ENCODE measurements around the gene ZPBP2.

DNA sequence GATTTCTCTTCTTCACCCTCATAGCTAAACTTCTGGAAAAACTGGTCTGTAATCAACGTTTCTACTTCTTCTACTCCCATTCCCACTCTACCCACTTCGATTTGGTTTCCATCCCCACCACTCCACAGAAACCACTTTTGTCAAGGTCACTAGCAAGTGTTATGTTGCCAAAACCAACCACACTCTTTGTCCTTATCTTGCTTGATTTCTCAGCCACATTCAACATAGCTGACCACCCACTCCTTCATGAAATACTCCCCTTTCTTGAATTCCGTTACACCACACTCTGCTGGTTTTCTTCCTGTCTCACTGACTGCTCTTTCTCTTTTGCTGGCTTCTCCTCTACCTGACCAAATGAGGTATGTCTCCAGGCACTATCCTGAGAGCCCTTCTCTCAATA lies 15.8 kb upstream of the ZPBP2 start:
- TF ChIP-seq, protein P1, sequence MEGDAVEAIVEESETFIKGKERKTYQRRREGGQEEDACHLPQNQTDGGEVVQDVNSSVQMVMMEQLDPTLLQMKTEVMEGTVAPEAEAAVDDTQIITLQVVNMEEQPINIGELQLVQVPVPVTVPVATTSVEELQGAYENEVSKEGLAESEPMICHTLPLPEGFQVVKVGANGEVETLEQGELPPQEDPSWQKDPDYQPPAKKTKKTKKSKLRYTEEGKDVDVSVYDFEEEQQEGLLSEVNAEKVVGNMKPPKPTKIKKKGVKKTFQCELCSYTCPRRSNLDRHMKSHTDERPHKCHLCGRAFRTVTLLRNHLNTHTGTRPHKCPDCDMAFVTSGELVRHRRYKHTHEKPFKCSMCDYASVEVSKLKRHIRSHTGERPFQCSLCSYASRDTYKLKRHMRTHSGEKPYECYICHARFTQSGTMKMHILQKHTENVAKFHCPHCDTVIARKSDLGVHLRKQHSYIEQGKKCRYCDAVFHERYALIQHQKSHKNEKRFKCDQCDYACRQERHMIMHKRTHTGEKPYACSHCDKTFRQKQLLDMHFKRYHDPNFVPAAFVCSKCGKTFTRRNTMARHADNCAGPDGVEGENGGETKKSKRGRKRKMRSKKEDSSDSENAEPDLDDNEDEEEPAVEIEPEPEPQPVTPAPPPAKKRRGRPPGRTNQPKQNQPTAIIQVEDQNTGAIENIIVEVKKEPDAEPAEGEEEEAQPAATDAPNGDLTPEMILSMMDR (IDR thresholded peaks at IDR 0.05; ENCODE audit: low read length): no peak
- no peak for TF ChIP-seq EZH2 (IDR thresholded peaks at IDR 0.05; ENCODE audit: borderline replicate concordance, low read length)

Data from OCI-LY1 (cell line).